ENCODE measurements around the gene AP3S1. TPM values are rescaled to one million over a fixed set of nuclear protein-coding genes. Genes with fewer than 3 reads are reported as not detected.
"Not testable (repeated sequence)": the region's sequence is repeated elsewhere in the genome, so short reads cannot be mapped to it uniquely, and the experiment has no call there.

AP3S1 gene
- total and polyA plus RNA-seq, 3 donors from 2014 or later = 103 to 136 (median 105) TPM

DNA sequence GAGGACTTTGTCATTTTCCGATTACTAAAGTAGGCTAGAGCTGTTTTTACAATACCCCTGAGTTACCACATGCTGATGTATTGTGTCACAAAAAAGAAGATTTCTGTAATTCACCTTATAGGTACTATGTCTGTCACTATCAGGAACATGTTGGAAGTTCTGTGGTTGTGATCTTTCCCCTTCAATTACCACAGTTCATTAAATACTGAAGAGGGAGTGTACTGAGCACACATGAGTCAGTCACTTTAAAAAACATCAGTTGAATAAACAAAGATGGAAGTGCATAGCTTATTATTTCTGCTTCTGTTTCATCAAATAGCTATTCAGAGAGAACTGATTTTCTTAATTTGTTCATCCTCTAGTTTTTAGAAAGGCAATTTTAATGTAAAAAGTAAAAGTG is 31.7 kb downstream of the AP3S1 start:
- no peaks in the 10 kb centered on the region for H3K9me3 ChIP-seq
- H3K27ac ChIP-seq = no peak overlapping the region
- 89 to 100% methylated on average over 1 of the region's 1 CpG for WGBS, 2 donors
- no peak for DNase-seq
- intact Hi-C loops (cut with DNase I; ENCODE audit: low total_unique reads) = no loop called here
- no peak for TF ChIP-seq POLR2A (IDR thresholded peaks at IDR 0.05)
- TF ChIP-seq, protein P1, sequence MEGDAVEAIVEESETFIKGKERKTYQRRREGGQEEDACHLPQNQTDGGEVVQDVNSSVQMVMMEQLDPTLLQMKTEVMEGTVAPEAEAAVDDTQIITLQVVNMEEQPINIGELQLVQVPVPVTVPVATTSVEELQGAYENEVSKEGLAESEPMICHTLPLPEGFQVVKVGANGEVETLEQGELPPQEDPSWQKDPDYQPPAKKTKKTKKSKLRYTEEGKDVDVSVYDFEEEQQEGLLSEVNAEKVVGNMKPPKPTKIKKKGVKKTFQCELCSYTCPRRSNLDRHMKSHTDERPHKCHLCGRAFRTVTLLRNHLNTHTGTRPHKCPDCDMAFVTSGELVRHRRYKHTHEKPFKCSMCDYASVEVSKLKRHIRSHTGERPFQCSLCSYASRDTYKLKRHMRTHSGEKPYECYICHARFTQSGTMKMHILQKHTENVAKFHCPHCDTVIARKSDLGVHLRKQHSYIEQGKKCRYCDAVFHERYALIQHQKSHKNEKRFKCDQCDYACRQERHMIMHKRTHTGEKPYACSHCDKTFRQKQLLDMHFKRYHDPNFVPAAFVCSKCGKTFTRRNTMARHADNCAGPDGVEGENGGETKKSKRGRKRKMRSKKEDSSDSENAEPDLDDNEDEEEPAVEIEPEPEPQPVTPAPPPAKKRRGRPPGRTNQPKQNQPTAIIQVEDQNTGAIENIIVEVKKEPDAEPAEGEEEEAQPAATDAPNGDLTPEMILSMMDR (IDR thresholded peaks at IDR 0.05) = no peak
- no peak overlapping the region for H3K4me3 ChIP-seq
- no peaks in the 10 kb centered on the region for H3K4me1 ChIP-seq
- no peaks in the 10 kb centered on the region for H3K36me3 ChIP-seq (ENCODE audit: low read depth, missing control alignments)
- no peaks in the 10 kb centered on the region for H3K27me3 ChIP-seq

GRCh38 chr5:115875447-115875846 is 33.7 kb downstream of the AP3S1 start:
- H3K9me3 ChIP-seq = no peaks in the 10 kb centered on the region
- no peaks in the 10 kb centered on the region for H3K27me3 ChIP-seq
- no peak for DNase-seq
- intact Hi-C loops (cut with DNase I; ENCODE audit: low total_unique reads) = no loop called here
- no peak overlapping the region for H3K4me3 ChIP-seq
- H3K4me1 ChIP-seq = no peaks in the 10 kb centered on the region
- no peak overlapping the region for H3K27ac ChIP-seq
- TF ChIP-seq, protein P1 (IDR thresholded peaks at IDR 0.05) = no peak
- 75 to 77% methylated on average over 2 of the region's 2 CpGs for WGBS, 2 donors
- H3K36me3 ChIP-seq (ENCODE audit: low read depth, missing control alignments) = no peaks in the 10 kb centered on the region

GRCh38 chr5:115877342-115877741 is 35.6 kb downstream of the AP3S1 start:
- intact Hi-C loops (cut with DNase I; ENCODE audit: low total_unique reads); H3K27me3 ChIP-seq; DNase-seq; H3K4me3 ChIP-seq; H3K9me3 ChIP-seq; H3K4me1 ChIP-seq; H3K36me3 ChIP-seq (ENCODE audit: low read depth, missing control alignments); H3K27ac ChIP-seq: not testable (repeated sequence)
- WGBS, 2 donors = 93 to 94% methylated on average over 5 of the region's 5 CpGs

- DNase-seq; H3K27me3 ChIP-seq; H3K4me3 ChIP-seq; H3K9me3 ChIP-seq; H3K27ac ChIP-seq; H3K36me3 ChIP-seq (ENCODE audit: low read depth, missing control alignments); intact Hi-C loops (cut with DNase I; ENCODE audit: low total_unique reads); H3K4me1 ChIP-seq: not testable (repeated sequence)
- WGBS, 2 donors = 85 to 92% methylated on average over 4 to 8 of the region's 8 CpGs
Measured at GRCh38 chr5:115882434-115882833, 40.7 kb downstream of the AP3S1 start.

DNA sequence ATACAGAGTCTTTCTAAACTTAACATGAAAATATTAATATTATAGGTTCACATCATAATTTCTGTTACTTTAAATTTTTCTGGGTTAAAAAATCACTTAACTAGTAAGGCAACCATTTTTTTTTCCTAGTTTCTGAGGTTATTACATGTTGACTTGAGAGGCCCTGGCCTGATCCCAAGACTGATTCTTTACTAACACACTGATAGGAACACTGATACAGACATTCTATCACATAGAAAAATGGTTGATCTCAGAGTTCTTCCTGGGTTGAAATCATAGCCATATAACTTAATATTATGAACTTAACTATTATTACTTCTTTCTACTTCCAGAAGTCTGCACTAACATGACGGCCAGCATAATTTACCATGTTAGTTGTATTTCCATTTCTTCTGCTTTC is 43.0 kb downstream of the AP3S1 start:
- intact Hi-C loops (cut with DNase I; ENCODE audit: low total_unique reads) = no loop called here

GRCh38 chr5:115885208-115885607 is 43.5 kb downstream of the AP3S1 start:
- 77 to 78% methylated on average over 3 of the region's 3 CpGs for WGBS, 2 donors
- H3K9me3 ChIP-seq; H3K27me3 ChIP-seq; H3K27ac ChIP-seq; H3K4me1 ChIP-seq; DNase-seq; H3K36me3 ChIP-seq (ENCODE audit: low read depth, missing control alignments); intact Hi-C loops (cut with DNase I; ENCODE audit: low total_unique reads); H3K4me3 ChIP-seq: not testable (repeated sequence)

More for the DNA sequence above, 43.0 kb downstream of the AP3S1 start:
- Histone ChIP-seq H3K36me3 (ENCODE audit: low read depth, missing control alignments) (no peaks in the 10 kb centered on the region), H3K27me3 (no peaks in the 10 kb centered on the region), H3K27ac (no peak overlapping the region), H3K4me3 (no peak overlapping the region), H3K9me3 (no peaks in the 10 kb centered on the region), H3K4me1 (no peaks in the 10 kb centered on the region)
- TF ChIP-seq, protein P1 (IDR thresholded peaks at IDR 0.05) = no peak
- no peak for TF ChIP-seq POLR2A (IDR thresholded peaks at IDR 0.05)
- DNase-seq = no peak
- WGBS, 2 donors = 92 to 100% methylated on average over 1 of the region's 1 CpG
